Measurements from ENCODE around the gene SMPDL3A. TPM values are rescaled to one million over a fixed set of nuclear protein-coding genes. Genes with fewer than 3 reads are reported as not detected.

Gene SMPDL3A
- total RNA-seq, 3 donors from 2014 or later: 9.1 to 26.5 (median 17.0) TPM

GRCh38 chr6:122778302-122778701 lies 10.8 kb upstream of the SMPDL3A start:
- intact Hi-C loops (cut with DNase I; ENCODE audit: low total_unique reads): no loop called here
- H3K4me1 ChIP-seq: no peaks in the 10 kb centered on the region
- no peak for TF ChIP-seq CTCF (IDR thresholded peaks at IDR 0.05)
- no peak for TF ChIP-seq POLR2A (IDR thresholded peaks at IDR 0.05)
- TF ChIP-seq POLR2AphosphoS5 (IDR thresholded peaks at IDR 0.05): no peak
- peak overlapping the region in 1 of 2 donors; percentile 8 for H3K27ac ChIP-seq
- H3K27me3 ChIP-seq: no peaks in the 10 kb centered on the region
- H3K4me3 ChIP-seq: no peak overlapping the region
- no peak for DNase-seq (ENCODE audit: low spot score in 2 of 2)
- no peaks in the 10 kb centered on the region for H3K9me3 ChIP-seq
- no peaks in the 10 kb centered on the region for H3K36me3 ChIP-seq

GRCh38 chr6:122778985-122779661 lies 9.9 kb upstream of the SMPDL3A start:
- H3K27me3 ChIP-seq: no peaks in the 10 kb centered on the region
- no peak for DNase-seq (ENCODE audit: low spot score in 2 of 2)
- TF ChIP-seq POLR2A (IDR thresholded peaks at IDR 0.05) (no peak), CTCF (IDR thresholded peaks at IDR 0.05) (no peak), POLR2AphosphoS5 (IDR thresholded peaks at IDR 0.05) (no peak)
- peak overlapping the region; percentile 8 to 30 for H3K27ac ChIP-seq
- intact Hi-C loops (cut with DNase I; ENCODE audit: low total_unique reads): no loop called here
- no peaks in the 10 kb centered on the region for H3K36me3 ChIP-seq
- peak overlapping the region in 2 of 3 donors; percentile 19 for H3K4me3 ChIP-seq
- no peaks in the 10 kb centered on the region for H3K9me3 ChIP-seq
- no peaks in the 10 kb centered on the region for H3K4me1 ChIP-seq

- Histone ChIP-seq H3K4me3 (peak within 1 kb of the TSS in 2 of 3 donors; percentile 19), H3K36me3 (no peaks in the 10 kb centered on the region), H3K4me1 (no peaks in the 10 kb centered on the region), H3K9me3 (no peaks in the 10 kb centered on the region), H3K27ac (peak within 1 kb of the TSS; percentile 8 to 30), H3K27me3 (no peaks in the 10 kb centered on the region)
- DNase-seq (ENCODE audit: low spot score in 2 of 2): no peak
- no peak for TF ChIP-seq CTCF (IDR thresholded peaks at IDR 0.05)
- TF ChIP-seq POLR2AphosphoS5 (IDR thresholded peaks at IDR 0.05): no peak
- TF ChIP-seq POLR2A (IDR thresholded peaks at IDR 0.05): no peak
- intact Hi-C loops (cut with DNase I; ENCODE audit: low total_unique reads): no loop called here
These were observed 9.4 kb upstream of the SMPDL3A start, which contains the start of gene FABP7 for GRCh38 chr6:122779667-122780066. TSS of gene FABP7 (plus strand) at chr6:122779716. CDS start at chr6:122779795, 79 bp downstream.

GRCh38 chr6:122780114-122780513 lies 8.9 kb upstream of the SMPDL3A start:
- Histone ChIP-seq H3K4me3 (no peak overlapping the region), H3K27ac (no peak overlapping the region), H3K27me3 (no peaks in the 10 kb centered on the region), H3K4me1 (no peaks in the 10 kb centered on the region), H3K9me3 (no peaks in the 10 kb centered on the region), H3K36me3 (no peaks in the 10 kb centered on the region)
- TF ChIP-seq POLR2A (IDR thresholded peaks at IDR 0.05) (no peak), POLR2AphosphoS5 (IDR thresholded peaks at IDR 0.05) (no peak), CTCF (IDR thresholded peaks at IDR 0.05) (no peak)
- intact Hi-C loops (cut with DNase I; ENCODE audit: low total_unique reads): no loop called here
- DNase-seq (ENCODE audit: low spot score in 2 of 2): no peak

- Histone ChIP-seq H3K27me3 (no peaks in the 10 kb centered on the region), H3K9me3 (no peaks in the 10 kb centered on the region), H3K27ac (no peak overlapping the region), H3K36me3 (no peaks in the 10 kb centered on the region), H3K4me1 (no peaks in the 10 kb centered on the region), H3K4me3 (no peak overlapping the region)
- DNase-seq (ENCODE audit: low spot score in 2 of 2): no peak
- TF ChIP-seq POLR2AphosphoS5 (IDR thresholded peaks at IDR 0.05) (no peak), POLR2A (IDR thresholded peaks at IDR 0.05) (no peak), CTCF (IDR thresholded peaks at IDR 0.05) (no peak)
- intact Hi-C loops (cut with DNase I; ENCODE audit: low total_unique reads): no loop called here
These were observed 7.3 kb upstream of the SMPDL3A start for GRCh38 chr6:122781716-122782115.

All from breast epithelium (tissue), 4 donors.